HepG2 (cell line): Measurements from ENCODE around the gene C2CD3. TPM values are rescaled to one million over a fixed set of nuclear protein-coding genes. Genes with fewer than 3 reads are reported as not detected.

ENCODE experiments used
- ATAC-seq: fragments of 200-7000 bp; cut with Tn5 transposase; 3 replicates; pipeline ENCODE4 v1.9.1; 2020; ENCODE audit warnings: mild to moderate bottlenecking, moderate library complexity
- BruUV-seq: library from RNA; stranded (reverse); fragments of 400-500 nt; replicated peaks from 2 replicates; lab custom pipeline; 2021; lab: Mats Ljungman, UMichigan
- CTCF ChIA-PET: fragments of 300-600 bp; formaldehyde crosslinking; extraction: SDS; loops from one replicate; lab custom pipeline; 2021; ENCODE audit warnings: low total read pairs, inconsistent platforms, low intra/inter-chr PET ratio; lab: Yijun Ruan, JAX
- POLR2A ChIA-PET: fragments of 350-600 bp; sonication (Branson Sonifier 250); formaldehyde crosslinking; loops from one replicate; lab custom pipeline; 2020; ENCODE audit warnings: antibody characterized with exemption, inconsistent platforms; lab: Yijun Ruan, JAX
- DNase-seq: peaks from one replicate; pipeline ENCODE4 v3.0.0-alpha.2; 2015; ENCODE audit warnings: low spot score
- FAIRE-seq: peaks from 3 replicates; lab custom pipeline; 2011; peaks lifted over from hg19 to GRCh38; lab: Jason Lieb, UNC
- H2AFZ ChIP-seq: one replicate; pipeline ENCODE4 v1.6.1; 2011; ENCODE audit warnings: low read length, inconsistent platforms
- H3K27ac ChIP-seq: fragments of 300-600 bp; 3 replicates; pipeline ENCODE4 v1.8.0; 2011; ENCODE audit warnings: mixed run types, mild to moderate bottlenecking, mixed read lengths, low read length, inconsistent platforms; ENCODE audit not compliant: insufficient read depth; ENCODE audit errors: extremely low read length
- H3K27me3 ChIP-seq, 2 experiments: fragments of 200-600 bp in 1 of 2; 2 replicates in 1 of 2; 3 replicates in 1 of 2; pipeline versions ENCODE4 v1.6.0 to v1.8.0; 2011; ENCODE audit warnings: low read length in 2 of 2, mild to moderate bottlenecking in 2 of 2, moderate library complexity in 2 of 2, inconsistent platforms in 1 of 2; ENCODE audit not compliant: insufficient read depth in 2 of 2, control insufficient read depth in 1 of 2
- H3K36me3 ChIP-seq, 2 experiments: fragments of 200-600 bp in 1 of 2; replicated peaks in 1 of 2; 2 replicates in 1 of 2; 3 replicates in 1 of 2; pipeline versions ENCODE4 v1.5.1 to v1.8.0; 2011; ENCODE audit warnings: low read length in 2 of 2, inconsistent platforms in 1 of 2; ENCODE audit not compliant: insufficient read depth in 2 of 2, control insufficient read depth in 1 of 2
- H3K4me1 ChIP-seq: 2 replicates; pipeline ENCODE4 v1.5.1; 2012; ENCODE audit warnings: low read length, inconsistent platforms; ENCODE audit not compliant: insufficient read depth
- H3K4me2 ChIP-seq: 2 replicates; pipeline ENCODE4 v1.6.0; 2011; ENCODE audit warnings: low read depth, low read length, inconsistent platforms
- H3K4me3 ChIP-seq, 3 experiments: fragments of 200-600 bp in 1 of 3; sonication (generic), shearing (Covaris generic) in 1 of 3; replicated peaks in 1 of 3; 2 replicates each; pipeline ENCODE4 v1.5.1; 2011 to 2016; ENCODE audit warnings: low read length in 3 of 3, inconsistent platforms in 2 of 3, low read depth in 2 of 3, mild to moderate bottlenecking in 2 of 3, control low read depth in 1 of 3, mixed read lengths in 1 of 3; ENCODE audit not compliant: insufficient read depth in 1 of 3
- H3K79me2 ChIP-seq: one replicate; pipeline ENCODE4 v1.6.1; 2011; ENCODE audit warnings: low read length, inconsistent platforms; ENCODE audit not compliant: insufficient read depth
- H3K9ac ChIP-seq: 2 replicates; pipeline ENCODE4 v1.6.0; 2011; ENCODE audit warnings: mild to moderate bottlenecking, low read depth, low read length, inconsistent platforms; ENCODE audit not compliant: insufficient read depth
- H3K9me3 ChIP-seq: 2 replicates; pipeline ENCODE4 v1.5.1; 2012; ENCODE audit warnings: mild to moderate bottlenecking, low read length
- H4K20me1 ChIP-seq: 2 replicates; pipeline ENCODE4 v1.6.0; 2011; ENCODE audit warnings: inconsistent platforms, mild to moderate bottlenecking, low read length, moderate library complexity; ENCODE audit not compliant: insufficient read depth
- FOXA1 ChIP-seq, 2 experiments: fragments of 450-650 bp in 1 of 2; sonication (generic) in 1 of 2; formaldehyde crosslinking in 1 of 2; IDR thresholded peaks; 2 replicates each; pipeline versions ENCODE4 v1.4.0 to v1.6.1; 2016 to 2020; ENCODE audit warnings: missing genetic modification reagents in 1 of 2
- KLF13 ChIP-seq: sonication (generic); formaldehyde crosslinking; IDR thresholded peaks from 2 replicates; pipeline ENCODE4 v1.4.0; 2020; ENCODE audit warnings: mild to moderate bottlenecking, missing genetic modification reagents
- MAFF ChIP-seq: IDR thresholded peaks from 2 replicates; pipeline ENCODE4 v1.6.1; 2011; ENCODE audit warnings: low read depth, low read length, improper control_type of control experiment
- MAFK ChIP-seq, 2 experiments: IDR thresholded peaks in 1 of 2; conservative IDR thresholded peaks in 1 of 2; 2 replicates each; pipeline ENCODE4 v1.6.1; 2011; ENCODE audit warnings: improper control_type of control experiment in 2 of 2, low read length in 2 of 2
- NR0B2 ChIP-seq: sonication (generic); formaldehyde crosslinking; IDR thresholded peaks from 2 replicates; pipeline ENCODE4 v1.4.0; 2020; ENCODE audit warnings: mild to moderate bottlenecking, missing genetic modification reagents
- ZBTB7A ChIP-seq: sonication (generic); formaldehyde crosslinking; IDR thresholded peaks from 2 replicates; pipeline ENCODE4 v1.8.0; 2022; ENCODE audit warnings: mild to moderate bottlenecking, missing genetic modification reagents
- ZNF639 ChIP-seq: conservative IDR thresholded peaks from 2 replicates; pipeline ENCODE4 v1.6.1; 2018; ENCODE audit warnings: missing genetic modification reagents
- WGBS: methylation state at CpG from one replicate; pipeline ENCODE4 v1.1.6; 2017; ENCODE audit warnings: low lambda C conversion rate; 5-methylcytosine and 5-hydroxymethylcytosine counted together
- in situ Hi-C: cut with HindIII; loops from 2 replicates; pipeline ENCODE4 v1.10.0; 2017; ENCODE audit warnings: low pct_unique_long_range_greater_than_20kb; ENCODE audit not compliant: extremely low pct_ligation_motif_present
- intact Hi-C: fragments of 100-400 bp; cut with micrococcal nuclease; formaldehyde crosslinking; loops from one replicate; pipeline ENCODE4 v1.10.0; 2022; ENCODE audit not compliant: unreplicated experiment
- polyA plus RNA-seq, 8 experiments: library from polyadenylated mRNA; depleted of rRNA in 3 of 8; stranded (reverse) in 7 of 8; unstranded in 1 of 8; fragments of >200 nt; fragmentation: Illumina TruSeq in 4 of 8; extraction: Trizol in 4 of 8; gene quantifications; 2 replicates each; pipeline versions ENCODE4 v1.2.1 to v1.2.3, GENCODE V29; 2011 to 2016; ENCODE audit warnings: low read depth in 4 of 8, missing spikeins in 1 of 8, mixed read lengths in 1 of 8; ENCODE audit not compliant: insufficient read depth in 1 of 8
- total RNA-seq, 5 experiments: library from RNA; depleted of rRNA; stranded (reverse); fragments of >200 nt; fragmentation: Illumina TruSeq; extraction: Trizol; gene quantifications; 2 replicates each; pipeline ENCODE4 v1.2.3, GENCODE V29; 2016; ENCODE audit warnings: low read depth in 1 of 5

C2CD3 gene
- total and polyA plus RNA-seq, 2 of the 13 experiments (the other 11 are each of a cell fraction or from before 2014, with no cell fraction given), result 5.5 to 6.4 TPM

GRCh38 chr11:74112877-74113276 lies 57.9 kb downstream of the C2CD3 start:
- H3K4me2 ChIP-seq, result no peak overlapping the region
- H3K9me3 ChIP-seq, result no peaks in the 10 kb centered on the region
- no peaks in the 10 kb centered on the region for H4K20me1 ChIP-seq
- no peak for ATAC-seq
- no peaks in the 10 kb centered on the region for H3K4me1 ChIP-seq
- intact Hi-C loops, result no loop called here
- no peak overlapping the region for H3K27ac ChIP-seq
- CTCF ChIA-PET, result no interaction called here
- no peak overlapping the region for H3K9ac ChIP-seq
- FAIRE-seq, result no peak
- H3K27me3 ChIP-seq, result no peaks in the 10 kb centered on the region
- H3K36me3 ChIP-seq, result 0 out of 5 replicates have a peak, but pooled peaks cover 0 to 5% of the 10 kb centered on the region in 2 experiments
- POLR2A ChIA-PET, result no interaction called here
- TF ChIP-seq KLF13 (CRISPR knock-in tag), result no peak
- no peak for TF ChIP-seq ZNF639
- H3K4me3 ChIP-seq, result no peak overlapping the region
- BruUV-seq, result no TSS peak
- no peaks in the 10 kb centered on the region for H3K79me2 ChIP-seq
- 90% methylated on average over 2 of the region's 2 CpGs for WGBS
- no peak overlapping the region for H2AFZ ChIP-seq
- DNase-seq, result no peak
- in situ Hi-C loops, result no loop called here

GRCh38 chr11:74106124-74106523 lies 64.7 kb downstream of the C2CD3 start:
- intact Hi-C loops (no loop called here), in situ Hi-C loops (no loop called here)
- Histone ChIP-seq H3K4me1 (no peaks in the 10 kb centered on the region), H4K20me1 (no peaks in the 10 kb centered on the region), H3K27ac (no peak overlapping the region), H3K4me2 (no peak overlapping the region), H3K4me3 (no peak overlapping the region), H3K9ac (no peak overlapping the region), H3K79me2 (no peaks in the 10 kb centered on the region), H3K27me3 (no peaks in the 10 kb centered on the region), H3K36me3 (peaks cover 2 to 6% of the 10 kb centered on the region in 2 experiments; a peak in 2 of 5 replicates), H2AFZ (no peak overlapping the region), H3K9me3 (no peaks in the 10 kb centered on the region)
- FAIRE-seq (no peak), ATAC-seq (no peak), DNase-seq (no peak)
- BruUV-seq, result no TSS peak
- CTCF ChIA-PET, result no interaction called here
- TF ChIP-seq MAFK (conservative IDR thresholded peaks at IDR 0.05 in 1 of 2, IDR thresholded peaks at IDR 0.05 in 1 of 2; ENCODE audit: low read length in 2 of 2) (peak; percentile 97 to 99), MAFF (peak; percentile 99), FOXA1 (IDR thresholded peaks at IDR 0.05) (no peak), FOXA1 (CRISPR knock-in tag; IDR thresholded peaks at IDR 0.05) (no peak), NR0B2 (CRISPR knock-in tag) (no peak), ZBTB7A (no peak)
- 100% methylated on average over 1 of the region's 1 CpG for WGBS
- POLR2A ChIA-PET, result no interaction called here
